ENCODE results near the gene GLDN.

Gene GLDN

GRCh38 chr15:51448622-51449399, 107.4 kb downstream of the GLDN start:
- Histone ChIP-seq H3K27ac (ENCODE audit: extremely low read depth, low read depth, low read length) (no peak overlapping the region), H3K9me3 (ENCODE audit: control insufficient read depth, insufficient read depth, low read depth, low read length) (no peaks in the 10 kb centered on the region), H3K4me3 (ENCODE audit: low read depth, low read length) (no peak overlapping the region), H3K36me3 (ENCODE audit: control insufficient read depth in 2 of 2, insufficient read depth in 1 of 2, low read length in 2 of 2) (peaks cover 0 to 34% of the 10 kb centered on the region in 2 experiments; a peak in 1 of 3 replicates), H3K4me1 (ENCODE audit: control insufficient read depth, insufficient read depth, low read length) (no peaks in the 10 kb centered on the region)
- ChIA-PET CTCF (no interaction called here), POLR2A (no interaction called here)
- TF ChIP-seq ZNF629 (tag by site-specific recombination; IDR thresholded peaks at IDR 0.05) = no peak
- no peak for TF ChIP-seq ZNF114 (tag by site-specific recombination; IDR thresholded peaks at IDR 0.05)
- no peak for TF ChIP-seq REST (tag by site-specific recombination; IDR thresholded peaks at IDR 0.05)
- TF ChIP-seq ZFP3 (tag by site-specific recombination; IDR thresholded peaks at IDR 0.05; ENCODE audit: low read depth) = no peak
- TF ChIP-seq ZNF280D (tag by site-specific recombination; IDR thresholded peaks at IDR 0.05) = no peak
- TF ChIP-seq WT1 (tag by site-specific recombination; IDR thresholded peaks at IDR 0.05) = no peak
- no peak for TF ChIP-seq ZBTB20 (tag by site-specific recombination; IDR thresholded peaks at IDR 0.05)
- TF ChIP-seq ZSCAN16 (tag by site-specific recombination; IDR thresholded peaks at IDR 0.05) = no peak
- TF ChIP-seq GFI1B (tag by site-specific recombination; IDR thresholded peaks at IDR 0.05) = no peak
- TF ChIP-seq ZNF501 (tag by site-specific recombination; IDR thresholded peaks at IDR 0.05) = no peak
- TF ChIP-seq KLF1 (tag by site-specific recombination; IDR thresholded peaks at IDR 0.05) = no peak
- no peak for TF ChIP-seq ZNF184 (tag by site-specific recombination; IDR thresholded peaks at IDR 0.05)

GRCh38 chr15:51450001-51450400, 108.5 kb downstream of the GLDN start:
- Histone ChIP-seq H3K4me1 (ENCODE audit: control insufficient read depth, insufficient read depth, low read length) (no peaks in the 10 kb centered on the region), H3K9me3 (ENCODE audit: control insufficient read depth, insufficient read depth, low read depth, low read length) (no peaks in the 10 kb centered on the region), H3K27ac (ENCODE audit: extremely low read depth, low read depth, low read length) (no peak overlapping the region), H3K36me3 (ENCODE audit: control insufficient read depth in 2 of 2, insufficient read depth in 1 of 2, low read length in 2 of 2) (peaks cover 0 to 36% of the 10 kb centered on the region in 2 experiments; a peak in 2 of 3 replicates), H3K4me3 (ENCODE audit: low read depth, low read length) (no peak overlapping the region)
- ChIA-PET CTCF (interaction anchor here (0.6 kb wide), 1 partner anchor 37 kb away, joined by 3 read pairs; no protein-coding TSS in a partner anchor), POLR2A (no interaction called here)
- TF ChIP-seq ZNF24 (tag by site-specific recombination; IDR thresholded peaks at IDR 0.05) (no peak), ZNF311 (tag by site-specific recombination; IDR thresholded peaks at IDR 0.05; ENCODE audit: borderline replicate concordance) (no peak), PRDM2 (tag by site-specific recombination; IDR thresholded peaks at IDR 0.05; ENCODE audit: borderline replicate concordance) (no peak), ZNF473 (tag by site-specific recombination; IDR thresholded peaks at IDR 0.05) (no peak), ZNF777 (tag by site-specific recombination; IDR thresholded peaks at IDR 0.05; ENCODE audit: borderline replicate concordance) (no peak)
